Panc1 (cell line): ENCODE measurements around the gene TBC1D17. TPM values are rescaled to one million over a fixed set of nuclear protein-coding genes. Genes with fewer than 3 reads are reported as not detected.

Source experiments
- ATAC-seq: fragments of 200-7000 bp; cut with Tn5 transposase; 2 replicates; pipeline ENCODE4 v1.9.1; 2020; ENCODE audit warnings: mild to moderate bottlenecking, moderate library complexity
- BruUV-seq: library from RNA; stranded (reverse); fragments of 400-500 nt; replicated peaks from 2 replicates; lab custom pipeline; 2021; lab: Mats Ljungman, UMichigan
- CTCF ChIA-PET: fragments of 300-600 bp; sonication (Branson Sonifier 250); formaldehyde crosslinking; loops from one replicate; lab custom pipeline; 2022; ENCODE audit warnings: antibody characterized with exemption; lab: Charles Lee
- POLR2A ChIA-PET: fragments of 300-600 bp; sonication (Branson Sonifier 250); formaldehyde crosslinking; loops from one replicate; lab custom pipeline; 2022; ENCODE audit warnings: antibody characterized with exemption; lab: Charles Lee
- DNase-seq: peaks from one replicate; pipeline ENCODE4 v3.0.0-alpha.2; 2010; ENCODE audit warnings: low read depth, low spot score
- H3K27ac ChIP-seq: 2 replicates; pipeline ENCODE4 v1.5.1; 2011; ENCODE audit warnings: mild to moderate bottlenecking, low read length, inconsistent platforms
- H3K27me3 ChIP-seq: fragments of 200-500 bp; sonication (Bioruptor generic); 2 replicates; pipeline ENCODE4 v1.6.0; 2014; ENCODE audit warnings: low read length, inconsistent platforms; ENCODE audit not compliant: control insufficient read depth, insufficient read depth
- H3K36me3 ChIP-seq: fragments of 200-500 bp; sonication (Bioruptor generic); 2 replicates; pipeline ENCODE4 v1.5.1; 2014; ENCODE audit warnings: inconsistent platforms, mild to moderate bottlenecking, low read length, moderate library complexity; ENCODE audit not compliant: control insufficient read depth, insufficient read depth
- H3K4me1 ChIP-seq: 2 replicates; pipeline ENCODE4 v1.5.1; 2011; ENCODE audit warnings: inconsistent platforms, mild to moderate bottlenecking, low read length, moderate library complexity; ENCODE audit not compliant: control insufficient read depth, insufficient read depth
- H3K4me3 ChIP-seq, 2 experiments: 2 replicates each; pipeline ENCODE4 v1.5.1; 2011 to 2012; ENCODE audit warnings: low read depth in 2 of 2, low read length in 2 of 2, mild to moderate bottlenecking in 2 of 2, inconsistent platforms in 1 of 2, moderate library complexity in 1 of 2
- H3K9me3 ChIP-seq: fragments of 200-500 bp; sonication (Bioruptor generic); 2 replicates; pipeline ENCODE4 v1.5.1; 2014; ENCODE audit warnings: low read depth, mild to moderate bottlenecking, inconsistent platforms, low read length, moderate library complexity; ENCODE audit not compliant: control insufficient read depth, insufficient read depth
- POLR2AphosphoS5 ChIP-seq: IDR thresholded peaks from 2 replicates; pipeline ENCODE4 v1.6.1; 2012; ENCODE audit warnings: mild to moderate bottlenecking, low read depth, low read length, moderate library complexity
- REST ChIP-seq, 2 experiments: IDR thresholded peaks; 2 replicates each; pipeline ENCODE4 v1.6.1; 2011 to 2012; ENCODE audit warnings: low read depth in 2 of 2, control low read depth in 1 of 2, low read length in 1 of 2, mild to moderate bottlenecking in 1 of 2, moderate library complexity in 1 of 2; ENCODE audit not compliant: insufficient read depth in 1 of 2
- SIN3A ChIP-seq: IDR thresholded peaks from 2 replicates; pipeline ENCODE4 v1.6.1; 2012; ENCODE audit warnings: low read depth, mild to moderate bottlenecking, low read length, moderate library complexity, borderline replicate concordance; ENCODE audit not compliant: insufficient read depth
- TCF7L2 ChIP-seq: IDR thresholded peaks from 2 replicates; pipeline ENCODE4 v1.6.1; 2011; ENCODE audit warnings: mild to moderate bottlenecking, low read depth, low read length, inconsistent platforms
- in situ Hi-C: cut with HindIII; loops from 2 replicates; pipeline ENCODE4 v1.10.0; 2016; ENCODE audit warnings: low sequenced_read_pairs, low pct_unique_long_range_greater_than_20kb
- intact Hi-C: fragments of 100-400 bp; cut with micrococcal nuclease; formaldehyde crosslinking; loops from one replicate; pipeline ENCODE4 v1.10.0; 2022; ENCODE audit not compliant: unreplicated experiment
- total RNA-seq: library from RNA; stranded (reverse); gene quantifications from one replicate; pipeline ENCODE4 v1.2.1, GENCODE V29; 2021; ENCODE audit not compliant: unreplicated experiment
- TF ChIP-seq, protein P1 (sequence below): fragments of 450-650 bp; IDR thresholded peaks from 2 replicates; pipeline ENCODE4 v1.5.1; 2017; ENCODE audit warnings: mild to moderate bottlenecking

The TBC1D17 gene
- total RNA-seq, 1 experiment from 2014 or later: 43.2 TPM

GRCh38 chr19:49863254-49863934 lies 14.1 kb upstream of the TBC1D17 start:
- Histone ChIP-seq H3K4me3 (no peak overlapping the region), H3K36me3 (no peaks in the 10 kb centered on the region), H3K27me3 (no peaks in the 10 kb centered on the region), H3K4me1 (peaks cover 36% of the 10 kb centered on the region), H3K27ac (peak overlapping the region; percentile 39; the same call in 1 of the 2 replicates), H3K9me3 (no peaks in the 10 kb centered on the region)
- ATAC-seq: no peak
- intact Hi-C loops (no loop called here), in situ Hi-C loops (no loop called here)
- POLR2A ChIA-PET: no interaction called here
- TF ChIP-seq SIN3A (no peak), REST (IDR thresholded peaks at IDR 0.05; ENCODE audit: insufficient read depth in 1 of 2, low read depth in 2 of 2, low read length in 1 of 2) (no peak), TCF7L2 (no peak), POLR2AphosphoS5 (no peak)
- TF ChIP-seq, protein P1, sequence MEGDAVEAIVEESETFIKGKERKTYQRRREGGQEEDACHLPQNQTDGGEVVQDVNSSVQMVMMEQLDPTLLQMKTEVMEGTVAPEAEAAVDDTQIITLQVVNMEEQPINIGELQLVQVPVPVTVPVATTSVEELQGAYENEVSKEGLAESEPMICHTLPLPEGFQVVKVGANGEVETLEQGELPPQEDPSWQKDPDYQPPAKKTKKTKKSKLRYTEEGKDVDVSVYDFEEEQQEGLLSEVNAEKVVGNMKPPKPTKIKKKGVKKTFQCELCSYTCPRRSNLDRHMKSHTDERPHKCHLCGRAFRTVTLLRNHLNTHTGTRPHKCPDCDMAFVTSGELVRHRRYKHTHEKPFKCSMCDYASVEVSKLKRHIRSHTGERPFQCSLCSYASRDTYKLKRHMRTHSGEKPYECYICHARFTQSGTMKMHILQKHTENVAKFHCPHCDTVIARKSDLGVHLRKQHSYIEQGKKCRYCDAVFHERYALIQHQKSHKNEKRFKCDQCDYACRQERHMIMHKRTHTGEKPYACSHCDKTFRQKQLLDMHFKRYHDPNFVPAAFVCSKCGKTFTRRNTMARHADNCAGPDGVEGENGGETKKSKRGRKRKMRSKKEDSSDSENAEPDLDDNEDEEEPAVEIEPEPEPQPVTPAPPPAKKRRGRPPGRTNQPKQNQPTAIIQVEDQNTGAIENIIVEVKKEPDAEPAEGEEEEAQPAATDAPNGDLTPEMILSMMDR: no peak
- CTCF ChIA-PET: no interaction called here
- BruUV-seq: no TSS peak
- no peak for DNase-seq

DNA sequence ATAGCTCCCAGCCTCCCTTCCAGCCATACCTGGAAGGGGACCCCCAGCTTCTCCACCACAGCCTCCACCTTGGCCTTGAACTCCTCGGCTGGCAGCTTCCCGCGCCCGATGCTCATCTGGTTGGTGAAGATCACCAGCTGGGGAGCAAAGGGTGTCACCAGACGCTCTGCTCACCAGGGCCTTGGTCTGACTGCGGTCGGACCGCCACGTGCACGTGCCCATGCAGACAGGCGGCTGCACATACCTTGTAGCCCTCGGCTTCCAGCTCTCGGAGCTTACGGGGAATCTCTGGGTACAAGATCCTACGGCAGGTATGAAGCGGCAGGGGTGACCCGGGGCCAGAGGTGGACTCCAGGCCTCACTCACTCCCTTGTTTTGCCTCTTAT lies 13.6 kb upstream of the TBC1D17 start:
- intact Hi-C loops: no loop called here
- no peaks in the 10 kb centered on the region for H3K9me3 ChIP-seq
- peaks cover 32% of the 10 kb centered on the region for H3K4me1 ChIP-seq
- DNase-seq (no peak), ATAC-seq (no peak)
- in situ Hi-C loops: no loop called here
- H3K36me3 ChIP-seq: no peaks in the 10 kb centered on the region
- H3K27ac ChIP-seq: no peak overlapping the region
- no peaks in the 10 kb centered on the region for H3K27me3 ChIP-seq
- TF ChIP-seq TCF7L2 (no peak), SIN3A (no peak), POLR2AphosphoS5 (no peak)
- CTCF ChIA-PET: no interaction called here
- POLR2A ChIA-PET: no interaction called here
- no TSS peak for BruUV-seq
- H3K4me3 ChIP-seq: no peak overlapping the region

GRCh38 chr19:49864890-49865289 lies 12.6 kb upstream of the TBC1D17 start:
- no TSS peak for BruUV-seq
- in situ Hi-C loops: no loop called here
- DNase-seq (no peak), ATAC-seq (no peak)
- Histone ChIP-seq H3K9me3 (no peaks in the 10 kb centered on the region), H3K4me3 (peak overlapping the region; percentile 69 to 76; a peak in 3 of 4 replicates), H3K27me3 (no peaks in the 10 kb centered on the region), H3K27ac (peak overlapping the region; percentile 51), H3K36me3 (no peaks in the 10 kb centered on the region), H3K4me1 (peaks cover 23% of the 10 kb centered on the region)
- POLR2A ChIA-PET: interaction anchor here (0.7 kb wide), 3 partner anchors 47 to 165 kb away, joined by 8 to 10 read pairs (median 9); partner anchors contain the start of gene MED25
- intact Hi-C loops: no loop called here
- CTCF ChIA-PET: no interaction called here
- no peak for TF ChIP-seq POLR2AphosphoS5
- TF ChIP-seq, protein P1: no peak
- TF ChIP-seq SIN3A: no peak
- no peak for TF ChIP-seq TCF7L2
- TF ChIP-seq REST (IDR thresholded peaks at IDR 0.05; ENCODE audit: insufficient read depth in 1 of 2, low read depth in 2 of 2, low read length in 1 of 2): no peak
